Glomerular visceral epithelial cell (primary cell): Measurements from ENCODE around the gene MYO15A.

Source experiments
- DNase-seq: peaks from one replicate; pipeline ENCODE4 v3.0.0-alpha.2; 2016; ENCODE audit errors: extremely low spot score

MYO15A gene, protein sequence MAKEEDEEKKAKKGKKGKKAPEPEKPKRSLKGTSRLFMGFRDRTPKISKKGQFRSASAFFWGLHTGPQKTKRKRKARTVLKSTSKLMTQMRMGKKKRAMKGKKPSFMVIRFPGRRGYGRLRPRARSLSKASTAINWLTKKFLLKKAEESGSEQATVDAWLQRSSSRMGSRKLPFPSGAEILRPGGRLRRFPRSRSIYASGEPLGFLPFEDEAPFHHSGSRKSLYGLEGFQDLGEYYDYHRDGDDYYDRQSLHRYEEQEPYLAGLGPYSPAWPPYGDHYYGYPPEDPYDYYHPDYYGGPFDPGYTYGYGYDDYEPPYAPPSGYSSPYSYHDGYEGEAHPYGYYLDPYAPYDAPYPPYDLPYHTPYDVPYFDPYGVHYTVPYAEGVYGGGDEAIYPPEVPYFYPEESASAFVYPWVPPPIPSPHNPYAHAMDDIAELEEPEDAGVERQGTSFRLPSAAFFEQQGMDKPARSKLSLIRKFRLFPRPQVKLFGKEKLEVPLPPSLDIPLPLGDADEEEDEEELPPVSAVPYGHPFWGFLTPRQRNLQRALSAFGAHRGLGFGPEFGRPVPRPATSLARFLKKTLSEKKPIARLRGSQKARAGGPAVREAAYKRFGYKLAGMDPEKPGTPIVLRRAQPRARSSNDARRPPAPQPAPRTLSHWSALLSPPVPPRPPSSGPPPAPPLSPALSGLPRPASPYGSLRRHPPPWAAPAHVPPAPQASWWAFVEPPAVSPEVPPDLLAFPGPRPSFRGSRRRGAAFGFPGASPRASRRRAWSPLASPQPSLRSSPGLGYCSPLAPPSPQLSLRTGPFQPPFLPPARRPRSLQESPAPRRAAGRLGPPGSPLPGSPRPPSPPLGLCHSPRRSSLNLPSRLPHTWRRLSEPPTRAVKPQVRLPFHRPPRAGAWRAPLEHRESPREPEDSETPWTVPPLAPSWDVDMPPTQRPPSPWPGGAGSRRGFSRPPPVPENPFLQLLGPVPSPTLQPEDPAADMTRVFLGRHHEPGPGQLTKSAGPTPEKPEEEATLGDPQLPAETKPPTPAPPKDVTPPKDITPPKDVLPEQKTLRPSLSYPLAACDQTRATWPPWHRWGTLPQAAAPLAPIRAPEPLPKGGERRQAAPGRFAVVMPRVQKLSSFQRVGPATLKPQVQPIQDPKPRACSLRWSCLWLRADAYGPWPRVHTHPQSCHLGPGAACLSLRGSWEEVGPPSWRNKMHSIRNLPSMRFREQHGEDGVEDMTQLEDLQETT (N-terminal part only)

DNA sequence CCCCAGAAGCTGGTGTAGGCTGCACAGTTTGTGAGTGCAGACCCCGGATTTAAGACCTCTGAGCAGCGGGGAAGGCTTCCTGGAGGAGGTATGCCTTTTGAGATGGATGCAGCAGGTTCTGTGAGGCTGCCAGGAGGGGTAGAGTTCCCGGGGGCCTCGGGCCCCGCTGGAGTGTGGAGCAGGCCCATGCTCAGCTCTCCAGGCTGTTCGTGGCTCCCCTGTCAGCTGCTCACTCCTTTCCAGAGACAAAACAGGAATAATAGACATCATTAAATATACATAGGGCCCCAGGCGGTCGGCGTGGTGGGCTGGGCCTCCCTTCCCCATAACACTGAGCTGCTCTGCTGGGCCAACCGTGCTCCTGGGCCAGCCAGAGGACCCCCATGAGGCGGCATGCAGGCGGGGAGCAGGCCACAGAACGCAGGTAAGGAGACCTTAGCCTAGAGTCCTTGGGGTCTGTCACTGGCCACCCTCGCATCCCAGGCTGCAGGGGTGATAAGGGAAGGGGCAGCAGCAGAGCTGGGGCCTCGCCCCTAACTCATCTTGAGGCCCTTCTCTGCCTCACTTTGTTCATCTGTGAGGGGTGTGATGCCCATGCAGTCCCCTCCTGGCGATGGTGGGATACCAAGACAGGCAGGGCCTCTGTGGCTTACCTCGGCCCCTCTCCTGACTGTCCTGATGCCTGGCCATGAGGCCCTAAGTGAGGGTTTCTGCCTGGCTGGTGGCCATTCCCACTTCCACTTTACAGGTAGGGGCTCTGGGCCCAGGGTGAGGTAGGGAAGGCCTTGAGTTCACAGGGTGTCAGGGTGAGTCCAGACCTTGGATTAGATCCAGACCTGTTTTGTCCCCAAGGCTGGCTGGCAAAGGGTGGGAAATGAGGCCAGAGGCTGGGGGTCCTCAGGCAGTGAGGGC, at the start of gene MYO15A:
TSS of gene MYO15A (plus strand) at position 356 of the 912 bp plus-strand sequence. CDS start 10,045 bp downstream, outside the sequence.
- no peak for DNase-seq

DNA sequence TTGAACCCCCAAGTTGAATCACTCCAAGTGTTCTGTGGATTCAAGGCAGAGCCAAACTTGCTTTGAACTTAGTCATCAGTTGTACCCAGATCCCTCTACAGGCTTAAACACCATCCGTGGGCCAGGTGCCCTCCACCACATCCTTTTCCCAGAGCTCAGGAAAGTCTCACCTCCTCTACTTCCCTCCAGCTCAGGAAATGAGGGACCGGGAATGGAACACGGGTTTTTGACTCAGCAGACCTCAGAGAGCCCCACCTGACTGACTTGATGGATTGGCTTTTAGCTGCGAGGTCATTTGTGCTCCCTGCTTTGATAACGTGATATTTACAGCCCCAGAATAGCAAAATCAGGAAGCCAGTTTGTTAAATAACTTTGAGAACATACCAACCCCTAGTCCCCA, 49.3 kb upstream of the MYO15A start:
- DNase-seq = no peak

DNA sequence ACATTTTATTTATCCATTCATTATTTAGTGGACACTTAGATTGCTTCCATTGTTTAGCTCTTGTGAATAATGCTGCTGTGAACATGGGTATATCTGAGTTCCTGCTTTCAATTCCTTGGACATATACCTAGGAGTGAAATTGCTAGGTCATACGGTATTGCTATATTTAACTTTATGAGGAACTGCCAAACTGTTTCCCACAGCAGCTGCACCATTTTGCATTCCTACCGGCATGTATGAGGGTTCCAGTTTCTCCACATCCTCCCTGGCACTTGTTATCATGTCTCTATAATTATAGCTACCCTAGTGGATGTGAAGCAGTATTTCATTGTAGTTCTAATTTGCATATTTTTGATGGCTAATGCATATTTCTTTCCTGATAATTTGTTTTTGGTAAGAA, 44.5 kb upstream of the MYO15A start:
- DNase-seq = no peak

DNA sequence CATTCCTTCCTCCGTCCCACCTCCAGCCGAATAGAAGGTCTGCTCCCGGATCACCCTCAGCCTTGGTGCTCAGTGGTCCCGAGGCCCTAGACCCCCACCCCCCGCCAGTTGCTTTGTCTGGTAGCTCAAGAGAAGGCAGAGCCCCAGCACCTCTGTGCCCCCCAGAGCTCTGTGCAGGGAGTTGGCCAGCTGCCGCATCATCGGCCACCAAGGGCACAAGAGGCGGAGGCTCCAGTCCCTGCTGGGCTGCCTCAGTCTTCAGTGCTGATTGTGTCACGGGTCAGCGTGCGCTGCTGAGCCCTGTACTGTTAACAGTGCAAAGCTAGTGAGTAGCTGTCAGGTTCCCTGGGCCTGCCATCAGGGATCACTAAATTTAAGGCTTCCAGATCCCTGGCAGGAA, 43.0 kb upstream of the MYO15A start:
- no peak for DNase-seq

DNA sequence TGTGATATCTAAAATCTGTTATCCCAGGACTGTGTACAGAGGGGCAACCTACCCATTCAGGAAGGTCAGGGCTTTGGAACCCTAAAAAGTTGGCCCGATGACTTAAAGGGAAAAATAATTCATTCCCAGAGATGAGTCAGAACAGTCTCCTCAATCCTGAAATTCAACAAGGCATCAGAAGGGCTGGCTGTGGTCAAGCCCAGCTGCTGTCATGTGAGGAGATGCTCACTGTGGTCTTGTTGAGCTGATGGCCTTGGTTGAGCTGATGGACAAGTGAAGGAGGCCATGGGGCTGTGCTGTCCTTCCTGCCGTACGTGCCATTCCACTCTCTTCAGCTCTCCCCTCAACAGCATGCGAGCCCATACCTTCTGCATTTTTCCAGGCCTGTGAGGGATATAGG, 41.7 kb upstream of the MYO15A start:
- no peak for DNase-seq

DNA sequence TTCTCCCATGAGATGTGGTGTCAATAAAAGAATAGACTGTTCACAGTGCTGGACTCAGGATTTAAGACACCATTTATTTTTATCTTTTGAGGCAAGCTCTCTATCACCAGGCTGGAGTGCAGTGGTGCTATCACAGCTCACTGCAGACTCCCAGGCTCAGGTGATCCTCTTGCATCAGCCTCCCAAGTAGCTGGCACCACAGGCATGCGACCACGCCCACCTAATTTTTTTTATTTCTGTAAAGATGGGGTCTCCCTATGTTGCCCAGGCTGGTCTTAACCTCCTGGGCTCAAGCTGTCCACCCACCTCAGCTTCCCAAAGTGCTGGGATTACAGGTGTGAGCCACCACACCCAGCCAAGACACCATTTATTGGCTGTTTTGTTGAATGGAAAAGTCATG, 39.5 kb upstream of the MYO15A start:
- DNase-seq = no peak

DNA sequence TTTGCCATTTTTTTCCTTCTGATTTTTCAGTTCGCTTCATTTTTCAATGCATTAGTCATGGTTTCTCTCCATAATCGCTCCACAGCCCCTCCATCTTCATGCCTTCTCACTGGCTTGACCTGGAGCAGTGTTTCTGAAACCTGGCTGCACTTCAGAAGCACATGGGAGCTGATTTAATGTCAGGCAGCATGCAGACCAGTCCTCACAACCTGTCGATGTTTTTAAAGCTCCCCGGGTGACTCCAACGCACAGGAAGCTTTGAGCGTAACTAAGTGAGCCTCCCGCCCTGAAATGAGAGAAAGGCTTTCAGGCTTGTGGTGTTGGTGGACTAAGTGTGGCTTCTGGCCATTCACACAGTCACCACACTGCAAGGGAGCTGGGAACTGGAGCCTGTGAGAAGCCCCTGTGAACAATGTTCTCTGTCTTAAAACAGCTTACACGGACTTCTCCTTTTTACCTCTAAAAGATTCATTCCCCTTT, 37.7 kb upstream of the MYO15A start:
- peak; percentile 36 for DNase-seq

DNA sequence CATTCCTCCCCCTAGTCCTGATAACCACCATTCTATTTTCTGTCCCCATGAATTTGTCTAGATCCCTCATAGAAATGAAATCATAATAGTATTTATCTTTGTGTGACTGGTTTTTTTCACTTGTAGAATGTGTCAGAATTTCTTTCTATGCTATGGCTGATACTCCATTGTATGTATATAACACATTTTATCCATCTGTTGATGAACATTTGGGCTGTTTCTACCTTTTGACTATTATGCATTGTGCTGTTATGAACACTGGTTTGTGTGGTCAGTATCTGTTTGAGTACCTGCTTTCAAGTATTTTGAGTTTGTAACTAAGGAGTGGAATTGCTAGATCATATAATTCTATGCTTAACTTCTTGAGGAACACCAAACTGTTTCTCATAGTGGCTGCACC, 36.8 kb upstream of the MYO15A start:
- DNase-seq = no peak

DNA sequence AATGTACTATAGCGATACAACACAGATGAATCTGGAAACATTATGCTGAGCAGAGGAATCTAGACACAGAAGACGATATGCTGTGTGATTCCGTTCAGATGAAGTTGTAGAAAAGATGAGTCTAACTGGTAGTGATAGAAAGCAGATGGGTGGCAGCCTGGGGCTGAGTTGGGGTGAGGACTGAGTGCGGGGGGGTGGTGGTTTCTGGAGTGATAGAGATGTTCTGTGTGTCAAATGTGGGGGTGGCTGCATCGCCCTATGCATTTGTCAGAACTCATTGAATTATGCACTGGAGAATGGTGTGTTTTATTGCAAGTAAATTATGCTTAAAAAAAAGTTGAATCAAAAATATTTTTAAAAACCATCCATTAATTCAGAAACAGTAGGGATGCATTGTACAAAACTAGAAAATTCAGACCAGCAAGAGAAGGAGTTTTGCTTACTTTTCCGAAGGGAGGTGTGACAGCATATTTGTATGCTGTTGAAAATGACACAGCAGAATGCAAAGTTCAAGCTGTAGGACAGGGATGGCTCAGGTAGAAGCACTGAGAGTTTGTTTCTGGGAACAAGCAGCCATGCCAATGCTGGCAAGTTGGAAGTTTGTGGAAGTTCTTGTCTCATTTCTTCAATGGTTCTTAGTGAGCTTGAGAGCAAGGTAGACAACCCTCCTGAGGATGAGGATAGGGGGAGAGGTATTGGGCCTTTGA, 33.8 kb upstream of the MYO15A start:
- no peak for DNase-seq

DNA sequence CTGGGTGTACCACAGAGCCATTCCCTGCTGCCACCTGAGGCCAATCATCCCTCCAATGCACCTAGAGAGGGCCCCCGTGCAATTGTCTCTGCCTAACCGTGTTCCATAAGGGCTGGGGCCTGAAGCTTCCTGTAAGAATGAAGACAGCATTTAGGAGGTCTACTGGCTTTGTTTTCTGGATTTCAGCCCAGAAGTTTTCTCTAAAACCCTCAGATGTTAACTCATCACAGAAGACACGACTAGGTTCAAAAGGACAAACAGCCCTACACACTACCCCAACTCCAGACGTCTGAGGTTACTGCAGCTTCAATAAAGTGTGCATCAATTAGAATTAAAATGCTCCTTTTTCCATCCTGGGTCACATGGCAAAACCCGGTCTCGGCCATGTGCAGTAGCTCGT, 31.6 kb upstream of the MYO15A start:
- no peak for DNase-seq

DNA sequence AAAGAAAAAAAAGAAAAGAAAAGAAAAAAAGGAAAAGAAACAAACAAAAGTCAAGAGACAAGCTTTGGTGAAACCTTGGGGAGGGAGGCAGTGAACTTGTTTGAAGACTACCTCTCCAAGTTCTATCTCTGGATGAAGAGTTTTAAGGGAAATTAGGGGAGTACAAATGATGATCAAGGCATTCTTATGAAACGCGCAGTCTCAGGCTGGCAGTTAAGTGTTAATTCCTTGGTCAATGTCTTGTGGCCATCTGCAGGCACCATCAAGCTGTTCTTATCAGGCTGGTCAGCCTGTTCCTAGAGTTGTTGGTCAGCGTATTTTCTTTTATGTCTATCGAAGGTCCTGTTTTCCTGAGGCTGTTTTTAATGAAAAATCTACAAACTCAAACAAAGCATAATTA, 29.0 kb upstream of the MYO15A start:
- no peak for DNase-seq

DNA sequence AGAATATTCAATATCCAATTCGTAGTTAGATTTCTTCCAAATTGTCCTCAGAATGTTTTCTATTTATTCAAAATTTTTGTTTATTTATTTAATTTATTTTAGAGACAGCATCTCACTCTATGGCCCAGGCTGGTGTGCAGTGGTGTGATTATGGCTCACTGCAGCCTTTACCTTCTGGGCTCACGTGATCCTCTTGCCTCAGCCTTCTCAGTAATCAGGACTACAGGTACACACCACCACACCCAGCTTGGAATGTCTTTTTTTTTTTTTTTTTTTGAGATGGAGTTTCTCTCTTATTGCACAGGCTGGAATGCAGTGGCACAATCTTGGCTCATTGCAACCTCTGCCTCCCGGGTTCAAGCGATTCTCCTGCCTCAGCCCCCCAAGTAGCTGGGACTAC, 24.3 kb upstream of the MYO15A start:
- no peak for DNase-seq

DNA sequence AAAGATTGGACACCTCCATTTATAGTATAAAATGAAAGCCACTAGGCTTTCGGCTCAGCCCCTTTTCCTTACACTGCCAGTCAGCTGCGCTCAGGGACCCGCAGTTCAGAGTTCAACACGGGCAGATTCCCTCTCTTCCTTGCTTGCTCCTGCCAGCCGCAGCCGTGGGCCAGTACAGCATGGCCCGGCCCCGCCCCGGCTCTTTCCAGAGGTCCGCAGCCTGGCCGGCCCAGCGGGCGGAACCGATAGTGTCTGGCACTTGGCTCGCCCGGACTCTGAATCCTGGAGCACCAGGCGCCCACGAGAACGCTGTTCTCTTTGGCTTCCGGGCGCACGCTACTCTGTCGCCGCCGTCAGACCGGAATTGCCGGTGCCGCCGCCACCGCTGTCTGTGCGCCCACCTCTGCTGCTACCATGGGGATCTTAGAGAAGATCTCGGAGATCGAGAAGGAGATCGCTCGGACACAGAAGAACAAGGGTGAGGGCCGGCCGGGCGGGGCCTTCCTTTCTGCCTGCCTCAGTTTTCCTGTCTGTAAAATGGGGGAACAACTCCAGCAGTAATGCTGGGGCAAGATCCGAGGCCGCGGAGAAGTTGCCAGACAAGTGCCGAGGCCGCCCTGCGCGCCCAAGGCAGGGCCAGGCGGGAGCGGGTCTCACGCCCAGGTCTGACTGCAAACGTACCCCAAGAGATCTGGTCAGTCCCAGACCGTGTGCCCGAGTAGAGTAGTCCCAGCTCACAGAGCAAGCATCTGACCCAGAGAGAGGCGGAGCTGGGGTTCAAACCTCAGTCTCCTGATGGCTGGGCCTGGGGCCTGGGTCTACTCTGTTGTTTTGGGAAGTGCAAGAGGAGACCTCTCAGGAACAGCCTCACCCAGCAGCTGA, 20.7 kb upstream of the MYO15A start, which contains the start of gene DRG2:
TSS of gene DRG2 (plus strand) at position 339 of the 882 bp plus-strand sequence. CDS start at position 415, 76 bp downstream.
- peak; percentile 92 for DNase-seq

DNA sequence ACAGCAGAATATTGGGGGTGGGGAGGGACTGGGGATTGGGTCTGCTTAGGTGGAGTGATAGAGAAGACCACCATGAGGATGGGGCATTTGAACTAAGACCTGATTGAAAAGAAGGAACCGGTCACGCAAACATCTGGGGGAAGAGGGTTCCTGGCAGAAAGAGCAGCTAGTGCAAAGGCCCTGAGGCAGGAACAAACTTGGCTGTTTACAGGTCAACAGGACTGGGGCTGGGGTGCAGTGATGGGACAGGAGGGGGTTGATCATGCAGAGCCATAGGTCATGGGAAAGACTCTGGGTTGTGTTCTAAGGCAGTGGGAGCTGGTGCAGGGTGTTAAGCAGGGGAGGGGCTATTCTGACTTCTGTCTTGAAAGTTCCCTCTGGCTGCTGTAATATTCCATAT, 18.9 kb upstream of the MYO15A start:
- DNase-seq = no peak

DNA sequence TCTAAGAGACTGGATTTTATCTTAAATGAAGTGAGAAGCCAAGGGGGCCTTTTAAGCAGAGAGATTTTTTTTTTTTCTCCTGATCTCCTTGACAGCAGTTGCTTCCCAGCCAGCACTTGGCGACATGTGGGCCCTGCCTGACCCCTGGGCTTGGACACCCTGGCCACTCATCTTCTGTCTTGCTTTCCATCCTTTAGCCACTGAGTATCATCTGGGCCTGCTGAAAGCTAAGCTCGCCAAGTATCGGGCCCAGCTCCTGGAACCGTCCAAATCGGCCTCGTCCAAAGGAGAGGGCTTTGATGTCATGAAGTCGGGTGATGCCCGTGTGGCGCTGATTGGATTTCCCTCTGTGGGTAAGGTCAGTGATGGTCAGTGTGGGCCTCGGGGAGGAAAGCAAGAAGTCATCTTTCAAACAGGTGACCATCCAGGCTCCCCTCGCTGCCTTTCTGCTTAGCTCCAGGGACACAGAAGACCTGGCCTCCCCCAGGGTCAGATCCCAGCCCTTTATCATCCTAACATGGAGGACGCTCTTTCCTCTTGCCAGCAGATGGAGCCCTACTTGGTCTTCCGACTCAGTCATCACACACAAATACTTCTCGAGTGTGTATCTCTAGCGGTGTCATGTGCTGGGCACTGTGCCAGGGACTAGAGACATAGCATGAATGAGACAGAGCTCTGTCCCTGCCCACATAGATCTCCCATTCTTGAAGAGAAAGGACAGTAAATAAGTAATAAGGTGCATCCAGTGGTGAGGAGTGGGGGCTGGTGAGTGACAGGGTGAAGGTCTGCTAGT, 14.7 kb upstream of the MYO15A start:
- DNase-seq = peak; percentile 58

DNA sequence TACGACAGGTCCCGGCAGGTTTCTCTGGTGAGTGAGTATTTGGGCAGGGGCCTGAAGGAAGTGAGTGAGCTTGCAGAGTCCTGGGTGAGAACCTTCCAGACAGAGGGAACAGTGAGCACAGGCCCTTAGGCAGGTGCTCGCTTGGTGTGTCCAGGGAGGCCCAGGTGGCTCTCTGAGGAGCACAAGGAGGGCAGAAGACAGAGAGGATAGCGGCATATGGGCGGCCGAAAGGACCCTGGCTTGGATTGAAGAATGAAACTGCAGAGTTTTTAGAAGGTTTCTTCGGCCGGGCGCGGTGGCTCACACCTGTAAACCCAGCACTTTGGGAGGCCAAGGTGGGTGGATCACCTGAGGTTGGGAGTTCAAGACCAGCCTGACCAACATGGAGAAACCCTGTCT, 14.1 kb upstream of the MYO15A start:
- DNase-seq = no peak

DNA sequence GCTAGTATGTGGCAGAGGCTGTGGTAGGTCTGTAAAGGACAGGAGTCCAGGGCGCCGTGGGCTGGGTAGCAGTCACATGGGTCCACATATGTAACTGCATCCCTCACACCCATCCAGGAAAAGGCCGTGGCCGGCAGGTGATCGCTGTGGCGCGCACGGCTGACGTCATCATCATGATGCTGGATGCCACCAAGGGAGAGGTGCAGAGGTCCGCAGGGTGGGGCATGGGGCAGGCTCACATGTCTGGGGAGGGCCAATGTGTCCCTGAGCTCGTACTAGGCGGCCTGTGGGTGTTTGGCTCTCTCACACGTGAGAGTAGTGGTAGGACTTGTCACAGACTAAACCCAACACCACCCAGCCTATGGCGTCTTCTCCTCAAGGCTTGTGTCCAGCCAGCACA, 9.0 kb upstream of the MYO15A start:
- DNase-seq = no peak

DNA sequence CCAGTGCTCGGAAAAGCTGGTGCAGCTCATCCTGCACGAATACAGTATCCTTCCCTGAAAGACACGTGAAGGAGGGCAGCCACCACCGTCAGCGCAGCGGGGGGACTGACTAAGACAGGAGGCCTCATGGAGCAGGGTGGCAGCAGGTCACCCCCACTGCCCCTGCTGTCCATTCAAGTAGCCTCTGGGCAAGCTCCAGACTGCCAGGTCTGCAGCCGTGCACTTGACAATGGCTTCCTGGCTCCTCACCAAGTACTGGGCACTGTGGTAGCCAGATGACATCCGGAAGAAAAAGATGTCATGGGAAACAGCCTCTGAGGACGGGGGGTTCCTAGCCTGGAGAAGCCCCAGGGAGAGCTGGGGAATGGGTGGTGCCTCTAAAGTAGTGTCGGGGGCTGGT, 7.9 kb upstream of the MYO15A start:
- DNase-seq = no peak
